ENCODE results near the gene HAPLN1. TPM values are rescaled to one million over a fixed set of nuclear protein-coding genes. Genes with fewer than 3 reads are reported as not detected.

Gene HAPLN1
- total RNA-seq, result 1.8 TPM

DNA sequence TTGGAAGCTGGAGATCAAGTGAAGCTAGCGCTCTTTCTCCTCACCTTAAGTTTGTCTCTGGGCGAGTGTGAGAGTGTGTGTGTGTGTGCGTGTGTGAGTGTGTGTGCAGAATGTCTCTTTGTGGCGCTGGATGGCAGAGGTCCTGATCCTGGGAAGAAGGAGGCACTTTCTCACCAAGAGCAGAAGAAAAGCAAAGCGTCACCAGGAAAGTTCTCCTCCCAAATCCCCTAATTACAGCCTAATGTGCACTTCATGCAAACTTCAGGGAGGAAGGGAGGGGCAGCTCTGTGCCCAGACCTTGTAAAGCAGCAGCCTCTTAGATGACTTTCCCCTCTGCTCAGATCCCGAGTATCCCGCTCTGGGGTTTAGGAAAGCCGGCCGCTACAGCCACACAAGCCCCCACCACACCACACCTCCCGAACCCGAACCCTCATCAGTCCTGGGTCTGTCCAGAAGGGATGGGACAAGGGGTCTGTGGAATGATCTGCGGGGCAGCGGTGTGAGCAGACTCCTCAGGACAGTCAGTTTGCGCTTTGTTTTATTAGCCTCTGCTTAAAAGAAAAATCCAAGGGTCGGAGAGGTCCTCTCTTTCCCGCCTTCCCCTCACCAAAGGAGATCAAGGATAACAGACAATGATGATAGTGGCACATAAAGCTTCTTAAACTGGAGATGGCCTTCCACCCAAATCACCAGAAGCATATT, at the start of gene HAPLN1:
TSS of gene HAPLN1 (minus strand) at position 20 of the 702 bp plus-strand sequence. CDS start 47,332 bp downstream, outside the sequence.

Small RNAs within 50 kb of the gene (small RNA-seq; reads per million reads assigned to genes)
- gene RN7SKP295 (ENCODE audit: low replicate concordance) (not detected), gene RNU6-620P (ENCODE audit: low replicate concordance) (not detected)

Other genes starting within 250 kb of the HAPLN1 start
- 284 TPM for gene VCAN, start 249.1 kb downstream of the HAPLN1 start, total RNA-seq